HEK293 (cell line): Measurements from ENCODE around the gene CERS3.
A peak's percentile ranks its signal among the peaks of the same experiment; 100 is the strongest.

Experiments used
- CTCF ChIA-PET: fragments of 350-600 bp; formaldehyde crosslinking; extraction: SDS; loops from one replicate; lab custom pipeline; 2021; ENCODE audit warnings: antibody characterized with exemption; lab: Yijun Ruan, JAX
- POLR2A ChIA-PET: fragments of 300-600 bp; formaldehyde crosslinking; extraction: SDS; loops from one replicate; lab custom pipeline; 2020; ENCODE audit warnings: antibody characterized with exemption, inconsistent platforms; lab: Yijun Ruan, JAX
- H3K27ac ChIP-seq: fragments of 200-500 bp; sonication (Bioruptor generic); 2 replicates; pipeline ENCODE4 v1.5.1; 2014; ENCODE audit warnings: low read depth, low read length, control low read depth, inconsistent platforms; ENCODE audit errors: extremely low read depth
- H3K36me3 ChIP-seq, 2 experiments: fragments of 200-500 bp in 1 of 2; sonication (Bioruptor generic) in 1 of 2; 1 replicate in 1 of 2; 2 replicates in 1 of 2; pipeline ENCODE4 v1.5.1; 2014 to 2017; ENCODE audit warnings: inconsistent platforms in 2 of 2, low read length in 2 of 2; ENCODE audit not compliant: control insufficient read depth in 2 of 2, insufficient read depth in 1 of 2
- H3K4me1 ChIP-seq: fragments of 200-500 bp; sonication (Bioruptor generic); 2 replicates; pipeline ENCODE4 v1.5.1; 2014; ENCODE audit warnings: mild to moderate bottlenecking, low read length, inconsistent platforms; ENCODE audit not compliant: control insufficient read depth, insufficient read depth
- H3K4me3 ChIP-seq: 2 replicates; pipeline ENCODE4 v1.5.1; 2011; ENCODE audit warnings: low read depth, mild to moderate bottlenecking, control low read depth, low read length, moderate library complexity
- H3K9me3 ChIP-seq: fragments of 200-500 bp; sonication (Bioruptor generic); 2 replicates; pipeline ENCODE4 v1.5.1; 2014; ENCODE audit warnings: low read depth, low read length, inconsistent platforms; ENCODE audit not compliant: control insufficient read depth, insufficient read depth
- KLF16 ChIP-seq: fragments of 450-650 bp; formaldehyde crosslinking; IDR thresholded peaks from 2 replicates; pipeline ENCODE4 v1.5.1; 2017; ENCODE audit warnings: missing biosample characterization, missing genetic modification characterization
- SP3 ChIP-seq: fragments of 450-650 bp; formaldehyde crosslinking; IDR thresholded peaks from 2 replicates; pipeline ENCODE4 v1.5.1; 2016; ENCODE audit warnings: missing biosample characterization, missing genetic modification characterization
- SP7 ChIP-seq: fragments of 450-650 bp; formaldehyde crosslinking; IDR thresholded peaks from 2 replicates; pipeline ENCODE4 v1.5.1; 2016; ENCODE audit warnings: missing biosample characterization, missing genetic modification characterization
- ZBTB7A ChIP-seq: fragments of 450-650 bp; formaldehyde crosslinking; IDR thresholded peaks from 2 replicates; pipeline ENCODE4 v1.5.1; 2016; ENCODE audit warnings: low read depth, missing biosample characterization, missing genetic modification characterization
- ZNF10 ChIP-seq: fragments of 450-650 bp; formaldehyde crosslinking; IDR thresholded peaks from 2 replicates; pipeline ENCODE4 v1.5.1; 2017; ENCODE audit warnings: missing biosample characterization, missing genetic modification characterization
- ZNF112 ChIP-seq: fragments of 450-650 bp; formaldehyde crosslinking; IDR thresholded peaks from 2 replicates; pipeline ENCODE4 v1.5.0; 2017; ENCODE audit warnings: missing biosample characterization, missing genetic modification characterization
- ZNF140 ChIP-seq: fragments of 450-650 bp; formaldehyde crosslinking; IDR thresholded peaks from 2 replicates; pipeline ENCODE4 v1.5.1; 2016; ENCODE audit warnings: missing biosample characterization, missing genetic modification characterization
- ZNF24 ChIP-seq: fragments of 450-650 bp; formaldehyde crosslinking; IDR thresholded peaks from 2 replicates; pipeline ENCODE4 v1.5.1; 2016; ENCODE audit warnings: missing biosample characterization, missing genetic modification characterization
- ZNF26 ChIP-seq: fragments of 450-650 bp; formaldehyde crosslinking; IDR thresholded peaks from 2 replicates; pipeline ENCODE4 v1.5.1; 2016; ENCODE audit warnings: missing biosample characterization, missing genetic modification characterization
- ZNF266 ChIP-seq: fragments of 450-650 bp; formaldehyde crosslinking; IDR thresholded peaks from 2 replicates; pipeline ENCODE4 v1.5.1; 2016; ENCODE audit warnings: missing biosample characterization, missing genetic modification characterization, low read depth
- ZNF341 ChIP-seq: fragments of 450-650 bp; formaldehyde crosslinking; IDR thresholded peaks from 2 replicates; pipeline ENCODE4; 2016; ENCODE audit warnings: low read depth, missing biosample characterization, missing genetic modification characterization
- ZNF416 ChIP-seq: fragments of 450-650 bp; formaldehyde crosslinking; IDR thresholded peaks from 2 replicates; pipeline ENCODE4 v1.5.1; 2016; ENCODE audit warnings: missing biosample characterization, missing genetic modification characterization
- ZNF521 ChIP-seq: fragments of 450-650 bp; formaldehyde crosslinking; IDR thresholded peaks from 2 replicates; pipeline ENCODE4 v1.5.1; 2017; ENCODE audit warnings: missing biosample characterization, mild to moderate bottlenecking, missing genetic modification characterization
- ZNF560 ChIP-seq: fragments of 450-650 bp; formaldehyde crosslinking; IDR thresholded peaks from 2 replicates; pipeline ENCODE4 v1.5.1; 2017; ENCODE audit warnings: missing biosample characterization, missing genetic modification characterization, borderline replicate concordance
- ZNF585B ChIP-seq: fragments of 450-650 bp; formaldehyde crosslinking; IDR thresholded peaks from 2 replicates; pipeline ENCODE4 v1.5.1; 2016; ENCODE audit warnings: missing biosample characterization, missing genetic modification characterization
- ZNF704 ChIP-seq: fragments of 450-650 bp; formaldehyde crosslinking; IDR thresholded peaks from 2 replicates; pipeline ENCODE4 v1.5.1; 2016; ENCODE audit warnings: missing biosample characterization, missing genetic modification characterization
- ZSCAN4 ChIP-seq: fragments of 450-650 bp; formaldehyde crosslinking; IDR thresholded peaks from 2 replicates; pipeline ENCODE4 v1.5.1; 2017; ENCODE audit warnings: missing biosample characterization, missing genetic modification characterization
- TF ChIP-seq, protein P1 (sequence below): fragments of 450-650 bp; formaldehyde crosslinking; IDR thresholded peaks from 2 replicates; pipeline ENCODE4 v1.5.1; 2017; ENCODE audit warnings: missing biosample characterization, missing genetic modification characterization
- TF ChIP-seq, protein P2 (sequence below): fragments of 450-650 bp; formaldehyde crosslinking; IDR thresholded peaks from 2 replicates; pipeline ENCODE4 v1.5.0; 2017; ENCODE audit warnings: missing biosample characterization, missing genetic modification characterization, borderline replicate concordance

CERS3 gene

GRCh38 chr15:100515758-100516157 lies 13.0 kb downstream of the CERS3 start:
- H3K4me3 ChIP-seq, result no peak overlapping the region
- H3K36me3 ChIP-seq, result no peaks in the 10 kb centered on the region
- POLR2A ChIA-PET, result no interaction called here
- CTCF ChIA-PET, result interaction anchor here (1.5 kb wide), 1 partner anchor 165 kb away, joined by 5 read pairs; no protein-coding TSS in a partner anchor
- no peaks in the 10 kb centered on the region for H3K4me1 ChIP-seq
- TF ChIP-seq ZNF585B (tag by site-specific recombination) (no peak), SP7 (tag by site-specific recombination) (peak; percentile 20; the same call in 1 of the 2 replicates)
- no peak overlapping the region for H3K27ac ChIP-seq
- no peaks in the 10 kb centered on the region for H3K9me3 ChIP-seq

DNA sequence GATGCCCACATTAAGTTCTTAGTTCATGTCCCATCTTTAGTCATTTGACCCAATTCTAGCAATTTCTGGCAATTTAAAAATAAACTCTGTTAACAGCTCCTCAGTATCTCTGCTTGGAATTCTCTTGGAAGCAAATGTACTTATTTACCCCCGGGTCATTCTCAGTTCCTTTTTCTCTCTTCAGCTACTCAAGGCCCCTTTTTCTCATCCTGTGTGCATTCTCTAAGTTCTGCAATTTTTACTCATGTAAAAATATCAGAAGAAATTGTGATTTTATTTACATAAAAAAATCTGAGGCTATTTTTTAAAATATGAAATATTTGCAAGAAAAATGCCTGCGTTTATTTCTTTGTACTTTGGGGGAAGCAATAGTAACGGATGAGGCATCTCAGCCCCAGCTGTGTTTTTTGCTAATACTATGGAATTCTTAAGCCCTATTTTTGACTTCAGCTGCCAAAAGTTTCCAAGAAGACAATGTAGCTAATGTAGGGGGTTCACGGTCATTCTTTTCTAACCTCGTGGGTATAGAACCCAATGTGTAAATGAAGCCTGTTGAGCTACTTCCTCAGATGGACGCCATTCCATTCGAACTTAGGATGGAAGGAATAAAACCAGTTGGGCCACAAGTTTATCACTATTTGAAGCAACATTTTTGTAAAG lies 20.0 kb downstream of the CERS3 start:
- Histone ChIP-seq H3K4me3 (no peak overlapping the region), H3K4me1 (no peaks in the 10 kb centered on the region)
- CTCF ChIA-PET, result interaction anchor here (1.1 kb wide), 1 partner anchor 12 kb away, joined by 4 read pairs; no protein-coding TSS in a partner anchor
- TF ChIP-seq ZNF112 (no peak), ZNF416 (no peak), ZNF560 (tag by site-specific recombination) (no peak), ZNF140 (no peak), ZSCAN4 (tag by site-specific recombination) (no peak)
- TF ChIP-seq, all 188 proteins: peak for 0
- H3K36me3 ChIP-seq, result no peaks in the 10 kb centered on the region
- POLR2A ChIA-PET, result no interaction called here
- H3K27ac ChIP-seq, result no peak overlapping the region
- H3K9me3 ChIP-seq, result no peaks in the 10 kb centered on the region

GRCh38 chr15:100502651-100503050 lies 26.1 kb downstream of the CERS3 start:
- ChIA-PET CTCF (interaction anchor here (0.7 kb wide), 1 partner anchor 59 kb away, joined by 3 read pairs; no protein-coding TSS in a partner anchor), POLR2A (no interaction called here)
- no peak for TF ChIP-seq ZNF704
- TF ChIP-seq ZNF26, result no peak
- no peak for TF ChIP-seq KLF16 (tag by site-specific recombination)
- no peak for TF ChIP-seq ZNF10
- TF ChIP-seq ZNF266, result no peak
- TF ChIP-seq, protein P1, sequence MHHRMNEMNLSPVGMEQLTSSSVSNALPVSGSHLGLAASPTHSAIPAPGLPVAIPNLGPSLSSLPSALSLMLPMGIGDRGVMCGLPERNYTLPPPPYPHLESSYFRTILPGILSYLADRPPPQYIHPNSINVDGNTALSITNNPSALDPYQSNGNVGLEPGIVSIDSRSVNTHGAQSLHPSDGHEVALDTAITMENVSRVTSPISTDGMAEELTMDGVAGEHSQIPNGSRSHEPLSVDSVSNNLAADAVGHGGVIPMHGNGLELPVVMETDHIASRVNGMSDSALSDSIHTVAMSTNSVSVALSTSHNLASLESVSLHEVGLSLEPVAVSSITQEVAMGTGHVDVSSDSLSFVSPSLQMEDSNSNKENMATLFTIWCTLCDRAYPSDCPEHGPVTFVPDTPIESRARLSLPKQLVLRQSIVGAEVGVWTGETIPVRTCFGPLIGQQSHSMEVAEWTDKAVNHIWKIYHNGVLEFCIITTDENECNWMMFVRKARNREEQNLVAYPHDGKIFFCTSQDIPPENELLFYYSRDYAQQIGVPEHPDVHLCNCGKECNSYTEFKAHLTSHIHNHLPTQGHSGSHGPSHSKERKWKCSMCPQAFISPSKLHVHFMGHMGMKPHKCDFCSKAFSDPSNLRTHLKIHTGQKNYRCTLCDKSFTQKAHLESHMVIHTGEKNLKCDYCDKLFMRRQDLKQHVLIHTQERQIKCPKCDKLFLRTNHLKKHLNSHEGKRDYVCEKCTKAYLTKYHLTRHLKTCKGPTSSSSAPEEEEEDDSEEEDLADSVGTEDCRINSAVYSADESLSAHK (tag by site-specific recombination), result no peak
- no peak for TF ChIP-seq SP3
- TF ChIP-seq, protein P2, sequence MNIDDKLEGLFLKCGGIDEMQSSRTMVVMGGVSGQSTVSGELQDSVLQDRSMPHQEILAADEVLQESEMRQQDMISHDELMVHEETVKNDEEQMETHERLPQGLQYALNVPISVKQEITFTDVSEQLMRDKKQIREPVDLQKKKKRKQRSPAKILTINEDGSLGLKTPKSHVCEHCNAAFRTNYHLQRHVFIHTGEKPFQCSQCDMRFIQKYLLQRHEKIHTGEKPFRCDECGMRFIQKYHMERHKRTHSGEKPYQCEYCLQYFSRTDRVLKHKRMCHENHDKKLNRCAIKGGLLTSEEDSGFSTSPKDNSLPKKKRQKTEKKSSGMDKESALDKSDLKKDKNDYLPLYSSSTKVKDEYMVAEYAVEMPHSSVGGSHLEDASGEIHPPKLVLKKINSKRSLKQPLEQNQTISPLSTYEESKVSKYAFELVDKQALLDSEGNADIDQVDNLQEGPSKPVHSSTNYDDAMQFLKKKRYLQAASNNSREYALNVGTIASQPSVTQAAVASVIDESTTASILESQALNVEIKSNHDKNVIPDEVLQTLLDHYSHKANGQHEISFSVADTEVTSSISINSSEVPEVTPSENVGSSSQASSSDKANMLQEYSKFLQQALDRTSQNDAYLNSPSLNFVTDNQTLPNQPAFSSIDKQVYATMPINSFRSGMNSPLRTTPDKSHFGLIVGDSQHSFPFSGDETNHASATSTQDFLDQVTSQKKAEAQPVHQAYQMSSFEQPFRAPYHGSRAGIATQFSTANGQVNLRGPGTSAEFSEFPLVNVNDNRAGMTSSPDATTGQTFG (tag by site-specific recombination), result no peak
- no peak for TF ChIP-seq ZBTB7A (tag by site-specific recombination)
- no peak for TF ChIP-seq ZNF24 (tag by site-specific recombination)
- no peak for TF ChIP-seq ZNF341 (tag by site-specific recombination)
- TF ChIP-seq ZNF521 (tag by site-specific recombination), result no peak
- H3K36me3 ChIP-seq, result no peaks in the 10 kb centered on the region
- no peak overlapping the region for H3K27ac ChIP-seq
- H3K4me3 ChIP-seq, result no peak overlapping the region
- H3K9me3 ChIP-seq, result no peaks in the 10 kb centered on the region
- peaks cover 3% of the 10 kb centered on the region; the same call in 1 of the 2 replicates for H3K4me1 ChIP-seq
